Kidney (tissue), 14 donors: ENCODE measurements around the gene ZNF831. TPM values are rescaled to one million over a fixed set of nuclear protein-coding genes. Genes with fewer than 3 reads are reported as not detected.

Source experiments
- DNase-seq, 5 donors: peaks; one replicate each; pipeline ENCODE4 v3.0.0-alpha.2; 2013 to 2020
- FAIRE-seq: peaks from 2 replicates; lab custom pipeline; 2012; peaks lifted over from hg19 to GRCh38; lab: Jason Lieb, UNC
- H3K27ac ChIP-seq, 2 donors: one replicate each; pipeline ENCODE4 v1.7.0; 2013; ENCODE audit warnings: low read depth in 2 of 2, low read length in 2 of 2, inconsistent platforms in 1 of 2
- H3K27me3 ChIP-seq: one replicate; pipeline ENCODE4 v1.7.1; 2013; ENCODE audit warnings: low read length, inconsistent platforms; ENCODE audit not compliant: control insufficient read depth, insufficient read depth
- H3K36me3 ChIP-seq, 3 donors: one replicate each; pipeline versions ENCODE4 v1.7.0 to v1.7.1; 2013; ENCODE audit warnings: low read length in 3 of 3, control low read depth in 1 of 3, inconsistent platforms in 1 of 3; ENCODE audit not compliant: insufficient read depth in 3 of 3, control insufficient read depth in 2 of 3
- H3K4me1 ChIP-seq, 3 donors: one replicate each; pipeline versions ENCODE4 v1.7.0 to v1.7.1; 2013; ENCODE audit warnings: low read length in 3 of 3, inconsistent platforms in 1 of 3, low read depth in 1 of 3; ENCODE audit not compliant: control insufficient read depth in 2 of 3, insufficient read depth in 2 of 3
- H3K4me3 ChIP-seq, 3 donors: one replicate each; pipeline versions ENCODE4 v1.7.0 to v1.8.1; 2013; ENCODE audit warnings: low read length in 3 of 3, control low read depth in 1 of 3, inconsistent platforms in 1 of 3
- H3K9ac ChIP-seq, 3 donors: one replicate each; pipeline versions ENCODE4 v1.7.0 to v1.7.1; 2013; ENCODE audit warnings: low read length in 3 of 3, control low read depth in 1 of 3, inconsistent platforms in 1 of 3
- H3K9me3 ChIP-seq, 3 donors: one replicate each; pipeline versions ENCODE4 v1.7.0 to v1.7.1; 2013; ENCODE audit warnings: low read length in 3 of 3, control low read depth in 1 of 3, inconsistent platforms in 1 of 3; ENCODE audit not compliant: control insufficient read depth in 2 of 3, insufficient read depth in 1 of 3
- intact Hi-C: fragments of 100-400 bp; cut with DNase I; formaldehyde crosslinking; loops from one replicate; pipeline ENCODE4 v1.11.1; 2022
- polyA plus RNA-seq: library from polyadenylated mRNA; stranded (reverse); fragments of 350-450 nt; fragmentation: Illumina TruSeq; extraction: RNeasy Lipid Tissue Mini Kit (QIAGEN cat#74804); gene quantifications from one replicate; pipeline ENCODE4 v1.2.3, GENCODE V29; 2014; ENCODE audit warnings: low read depth, low replicate concordance; ENCODE audit not compliant: insufficient read depth
- total RNA-seq: library from RNA; stranded (reverse); fragmentation: NEBNext Ultra II Directional; extraction: Animal tissue kit (Norgen Biotek cat#: 25700); gene quantifications from one replicate; pipeline ENCODE4 v1.2.1, GENCODE V29; 2021
- TF ChIP-seq, protein P1 (sequence below): IDR thresholded peaks from 3 replicates; pipeline ENCODE4 v1.5.1; 2012; ENCODE audit warnings: mild to moderate bottlenecking, moderate library complexity, borderline replicate concordance; ENCODE audit not compliant: insufficient read depth; ENCODE audit errors: extremely low read depth
- donor health status: control.
- donor health status: control.
- donor health status: control.
- donor health status: control.
- donor health status: control.
- donor health status: DM: yes; HTN: yes; CAD: no.
- donor health status: Normal renal cell carcinoma (clear cell type).

The ZNF831 gene
- total and polyA plus RNA-seq, 2 donors from 2014 or later = 0.04 to 1.9 TPM

- FAIRE-seq = no peak
- Histone ChIP-seq H3K27ac (no peak overlapping the region), H3K36me3 (no peaks in the 10 kb centered on the region), H3K9me3 (no peaks in the 10 kb centered on the region), H3K4me3 (no peak overlapping the region), H3K9ac (no peak overlapping the region), H3K4me1 (peaks cover 0 to 16% (median 0%) of the 10 kb centered on the region in 3 donors), H3K27me3 (no peaks in the 10 kb centered on the region)
- no peak for DNase-seq
- intact Hi-C loops = no loop called here
- TF ChIP-seq, protein P1, sequence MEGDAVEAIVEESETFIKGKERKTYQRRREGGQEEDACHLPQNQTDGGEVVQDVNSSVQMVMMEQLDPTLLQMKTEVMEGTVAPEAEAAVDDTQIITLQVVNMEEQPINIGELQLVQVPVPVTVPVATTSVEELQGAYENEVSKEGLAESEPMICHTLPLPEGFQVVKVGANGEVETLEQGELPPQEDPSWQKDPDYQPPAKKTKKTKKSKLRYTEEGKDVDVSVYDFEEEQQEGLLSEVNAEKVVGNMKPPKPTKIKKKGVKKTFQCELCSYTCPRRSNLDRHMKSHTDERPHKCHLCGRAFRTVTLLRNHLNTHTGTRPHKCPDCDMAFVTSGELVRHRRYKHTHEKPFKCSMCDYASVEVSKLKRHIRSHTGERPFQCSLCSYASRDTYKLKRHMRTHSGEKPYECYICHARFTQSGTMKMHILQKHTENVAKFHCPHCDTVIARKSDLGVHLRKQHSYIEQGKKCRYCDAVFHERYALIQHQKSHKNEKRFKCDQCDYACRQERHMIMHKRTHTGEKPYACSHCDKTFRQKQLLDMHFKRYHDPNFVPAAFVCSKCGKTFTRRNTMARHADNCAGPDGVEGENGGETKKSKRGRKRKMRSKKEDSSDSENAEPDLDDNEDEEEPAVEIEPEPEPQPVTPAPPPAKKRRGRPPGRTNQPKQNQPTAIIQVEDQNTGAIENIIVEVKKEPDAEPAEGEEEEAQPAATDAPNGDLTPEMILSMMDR = no peak
Measured at GRCh38 chr20:59148701-59149493, 14.7 kb upstream of the ZNF831 start.

DNA sequence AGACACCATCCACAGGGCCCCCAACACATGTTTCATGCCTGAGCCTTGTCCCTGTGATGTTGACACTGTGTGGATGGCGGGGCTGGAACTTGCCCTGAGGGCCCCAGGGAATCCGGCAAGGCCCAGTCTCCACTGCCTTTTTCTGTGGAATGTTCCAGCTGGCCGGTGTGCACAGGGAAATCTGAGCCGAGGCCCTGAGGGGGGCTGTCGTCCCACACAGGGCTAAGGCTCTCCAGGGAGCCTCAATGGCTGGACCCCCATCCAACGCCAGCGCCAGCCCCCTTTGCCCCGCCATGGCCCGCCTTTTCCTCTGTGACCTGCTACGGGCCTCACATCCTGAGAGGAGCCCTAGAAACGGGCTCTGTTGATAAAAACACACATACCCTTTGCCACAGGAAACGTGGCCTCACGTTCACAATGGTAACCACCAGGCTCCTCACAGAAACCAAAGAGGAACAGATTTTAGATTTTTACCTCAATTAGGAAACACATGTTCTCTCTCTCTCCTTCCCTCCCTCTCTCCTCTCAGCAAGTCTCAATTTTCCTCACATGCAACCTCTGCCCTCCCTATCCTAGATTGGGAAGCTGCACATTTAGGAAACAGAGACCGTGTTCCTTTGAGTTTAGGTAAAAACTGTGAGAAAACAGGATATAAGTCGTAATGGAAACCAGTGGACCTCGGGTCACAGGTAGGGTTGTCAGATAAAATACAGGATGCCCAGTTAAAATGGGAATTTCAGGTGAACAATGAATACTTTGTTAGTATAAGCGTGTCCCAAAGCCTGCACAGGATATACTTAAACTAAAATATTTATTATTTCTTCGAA lies 13.7 kb upstream of the ZNF831 start:
- Histone ChIP-seq H3K4me1 (peaks cover 0 to 16% (median 0%) of the 10 kb centered on the region in 3 donors), H3K27ac (no peak overlapping the region), H3K9ac (no peak overlapping the region), H3K36me3 (no peaks in the 10 kb centered on the region), H3K27me3 (no peaks in the 10 kb centered on the region), H3K9me3 (no peaks in the 10 kb centered on the region), H3K4me3 (no peak overlapping the region)
- TF ChIP-seq, protein P1 = no peak
- DNase-seq (peak in 4 of 5 donors; percentile 77 to 93 (median 83)), FAIRE-seq (no peak)
- intact Hi-C loops = no loop called here

DNA sequence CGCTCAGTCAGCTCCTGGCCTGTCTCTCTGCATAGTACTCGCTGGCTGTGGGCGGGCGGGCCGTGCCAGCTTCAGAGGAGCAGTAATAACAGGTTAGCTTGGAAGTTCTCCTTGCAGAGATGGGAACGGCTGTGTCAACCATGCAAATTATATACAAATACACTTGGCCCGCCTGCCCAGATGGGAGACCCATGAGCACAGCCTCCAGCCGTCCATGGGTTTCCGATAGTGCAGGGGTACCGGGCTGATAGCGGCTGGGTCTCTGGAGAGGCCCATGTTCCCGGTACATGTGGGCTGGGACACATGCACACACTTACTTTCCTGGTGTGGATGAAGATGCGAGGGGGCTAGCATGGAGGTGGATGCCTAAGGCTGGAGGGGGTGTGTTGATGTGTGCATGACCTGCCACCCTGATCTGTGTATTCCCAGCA lies 12.8 kb upstream of the ZNF831 start:
- TF ChIP-seq, protein P1 = no peak
- H3K9ac ChIP-seq = no peak overlapping the region
- intact Hi-C loops = no loop called here
- no peak overlapping the region for H3K27ac ChIP-seq
- no peak for FAIRE-seq
- no peaks in the 10 kb centered on the region for H3K36me3 ChIP-seq
- DNase-seq = no peak
- H3K9me3 ChIP-seq = no peaks in the 10 kb centered on the region
- H3K27me3 ChIP-seq = no peaks in the 10 kb centered on the region
- H3K4me3 ChIP-seq = no peak overlapping the region
- H3K4me1 ChIP-seq = peaks cover 0 to 16% (median 0%) of the 10 kb centered on the region in 3 donors
